Sigmoid colon (tissue), 7 donors: ENCODE measurements around the gene TENT5A. TPM values are rescaled to one million over a fixed set of nuclear protein-coding genes. Genes with fewer than 3 reads are reported as not detected.

Experiments used
- DNase-seq: peaks from one replicate; pipeline ENCODE4 v3.0.0-alpha.2; 2019
- H3K27ac ChIP-seq, 4 donors: fragments of 200-600 bp; sonication (generic); one replicate each; pipeline ENCODE4 v1.5.1; 2016 to 2019; ENCODE audit warnings: mild to moderate bottlenecking in 1 of 4
- H3K27me3 ChIP-seq, 3 donors: fragments of 200-600 bp; sonication (generic); one replicate each; pipeline ENCODE4 v1.5.1; 2019; ENCODE audit warnings: mild to moderate bottlenecking in 1 of 3
- H3K36me3 ChIP-seq, 4 donors: fragments of 200-600 bp; sonication (generic); one replicate each; pipeline ENCODE4 v1.5.1; 2016 to 2019
- H3K4me1 ChIP-seq, 4 donors: fragments of 200-600 bp; sonication (generic); one replicate each; pipeline ENCODE4 v1.5.1; 2017 to 2019
- H3K4me3 ChIP-seq, 4 donors: fragments of 200-600 bp; sonication (generic); one replicate each; pipeline ENCODE4 v1.5.1; 2017 to 2019; ENCODE audit warnings: mild to moderate bottlenecking in 2 of 4, moderate library complexity in 1 of 4
- H3K9me3 ChIP-seq, 4 donors: fragments of 200-600 bp in 3 of 4; sonication (generic) in 3 of 4; one replicate each; pipeline versions ENCODE4 v1.5.1 to v1.6.1; 2013 to 2019
- CTCF ChIP-seq, 4 experiments: fragments of 450-650 bp in 3 of 4; fragments of 200-600 bp in 1 of 4; IDR thresholded peaks; one replicate each; pipeline ENCODE4 v1.5.1; 2016 to 2019; ENCODE audit warnings: antibody characterized with exemption in 4 of 4, mild to moderate bottlenecking in 3 of 4, moderate library complexity in 2 of 4
- EP300 ChIP-seq, 4 donors: sonication (generic); formaldehyde crosslinking; IDR thresholded peaks; one replicate each; pipeline ENCODE4 v1.6.1; 2017; ENCODE audit warnings: antibody characterized with exemption in 4 of 4
- POLR2A ChIP-seq, 2 donors: fragments of 450-650 bp; IDR thresholded peaks; one replicate each; pipeline ENCODE4 v1.6.1; 2016; ENCODE audit warnings: antibody characterized with exemption in 2 of 2, mild to moderate bottlenecking in 2 of 2, moderate library complexity in 2 of 2
- POLR2AphosphoS5 ChIP-seq, 4 donors: sonication (generic); formaldehyde crosslinking; IDR thresholded peaks; one replicate each; pipeline ENCODE4 v1.6.1; 2017; ENCODE audit warnings: antibody characterized with exemption in 4 of 4
- WGBS, 2 donors: extraction: QIAGEN DNeasy Blood & Tissue Kit; methylation state at CpG; one replicate each; pipeline ENCODE4 v1.1.7; 2013; 5-methylcytosine and 5-hydroxymethylcytosine counted together
- intact Hi-C: fragments of 100-400 bp; cut with DNase I; formaldehyde crosslinking; loops from one replicate; pipeline ENCODE4 v1.15.1; 2023
- polyA plus RNA-seq, 3 donors: library from polyadenylated mRNA; stranded (reverse); fragments of 200-250 nt; gene quantifications; one replicate each; pipeline ENCODE4 v1.2.3, GENCODE V29; 2013
- total RNA-seq, 4 donors: library from RNA; depleted of rRNA; stranded (reverse); fragments of >200 nt; gene quantifications; one replicate each; pipeline ENCODE4 v1.1.0, GENCODE V29; 2016
- donor health status: healthy with polysubstance abuse.
- donor health status: Bipolar disorder and iron deficiency.
- donor health status: healthy.

Gene TENT5A
- total and polyA plus RNA-seq, 7 donors: 7.5 to 29.3 (median 18.3) TPM

GRCh38 chr6:81731814-81732213, 20.7 kb downstream of the TENT5A start:
- DNase-seq: no peak
- Histone ChIP-seq H3K27ac (no peak overlapping the region), H3K4me3 (no peak overlapping the region), H3K9me3 (no peaks in the 10 kb centered on the region), H3K36me3 (no peaks in the 10 kb centered on the region), H3K27me3 (no peaks in the 10 kb centered on the region), H3K4me1 (peaks cover 0 to 5% (median 0%) of the 10 kb centered on the region in 4 donors)
- no peak for TF ChIP-seq POLR2A (IDR thresholded peaks at IDR 0.05)
- no peak for TF ChIP-seq CTCF (IDR thresholded peaks at IDR 0.05)
- no peak for TF ChIP-seq EP300 (IDR thresholded peaks at IDR 0.05)
- no peak for TF ChIP-seq POLR2AphosphoS5 (IDR thresholded peaks at IDR 0.05)
- intact Hi-C loops: no loop called here
- 76 to 80% methylated on average over 1 of the region's 1 CpG for WGBS, 2 donors

- Histone ChIP-seq H3K36me3 (no peaks in the 10 kb centered on the region), H3K4me3 (no peak overlapping the region), H3K27ac (no peak overlapping the region), H3K9me3 (no peaks in the 10 kb centered on the region), H3K27me3 (no peaks in the 10 kb centered on the region), H3K4me1 (peaks cover 0 to 5% (median 0%) of the 10 kb centered on the region in 4 donors)
- no peak for DNase-seq
- WGBS, 2 donors: 87 to 89% methylated on average over 8 of the region's 8 CpGs
- intact Hi-C loops: no loop called here
- TF ChIP-seq POLR2AphosphoS5 (IDR thresholded peaks at IDR 0.05) (no peak), EP300 (IDR thresholded peaks at IDR 0.05) (no peak), POLR2A (IDR thresholded peaks at IDR 0.05) (no peak), CTCF (IDR thresholded peaks at IDR 0.05) (no peak)
Measured at GRCh38 chr6:81727876-81728517, 24.5 kb downstream of the TENT5A start.

- intact Hi-C loops: no loop called here
- Histone ChIP-seq H3K9me3 (no peaks in the 10 kb centered on the region), H3K27me3 (no peaks in the 10 kb centered on the region), H3K36me3 (no peaks in the 10 kb centered on the region), H3K4me1 (peaks cover 0 to 4% (median 0%) of the 10 kb centered on the region in 4 donors), H3K4me3 (no peak overlapping the region), H3K27ac (no peak overlapping the region)
- TF ChIP-seq CTCF (IDR thresholded peaks at IDR 0.05) (no peak), POLR2A (IDR thresholded peaks at IDR 0.05) (no peak), POLR2AphosphoS5 (IDR thresholded peaks at IDR 0.05) (no peak), EP300 (IDR thresholded peaks at IDR 0.05) (no peak)
- no peak for DNase-seq
- 88 to 96% methylated on average over 2 of the region's 2 CpGs for WGBS, 2 donors
Measured at GRCh38 chr6:81725127-81725526, 27.4 kb downstream of the TENT5A start.

- H3K4me3 ChIP-seq: no peak overlapping the region
- DNase-seq: no peak
- no peaks in the 10 kb centered on the region for H3K9me3 ChIP-seq
- H3K36me3 ChIP-seq: no peaks in the 10 kb centered on the region
- no peaks in the 10 kb centered on the region for H3K27me3 ChIP-seq
- TF ChIP-seq POLR2AphosphoS5 (IDR thresholded peaks at IDR 0.05) (no peak), EP300 (IDR thresholded peaks at IDR 0.05) (no peak), CTCF (IDR thresholded peaks at IDR 0.05) (no peak)
- H3K27ac ChIP-seq: no peak overlapping the region
- intact Hi-C loops: no loop called here
- WGBS, 2 donors: 78 to 88% methylated on average over 1 of the region's 1 CpG
- H3K4me1 ChIP-seq: peaks cover 0 to 6% (median 0%) of the 10 kb centered on the region in 4 donors
Measured at GRCh38 chr6:81722506-81723223, 29.8 kb downstream of the TENT5A start.
